GM10248 (cell line): ENCODE data around the gene COL4A4.

Source experiments
- CTCF ChIA-PET: fragments of 300-600 bp; sonication (Branson Sonifier 250); formaldehyde crosslinking; extraction: SDS; loops from one replicate; lab custom pipeline; 2021; ENCODE audit warnings: antibody characterized with exemption; lab: Yijun Ruan, JAX
- POLR2A ChIA-PET: fragments of 350-650 bp; sonication (Branson Sonifier 250); formaldehyde crosslinking; extraction: SDS; loops from one replicate; lab custom pipeline; 2020; ENCODE audit warnings: antibody characterized with exemption; lab: Yijun Ruan, JAX
- DNase-seq: peaks from one replicate; pipeline ENCODE4 v3.0.0; 2012; ENCODE audit errors: extremely low spot score
- TF ChIP-seq, protein P1 (sequence below): IDR thresholded peaks from 2 replicates; pipeline ENCODE4 v1.5.1; 2012; ENCODE audit warnings: mild to moderate bottlenecking, low read depth; ENCODE audit errors: extremely low read depth, missing control alignments, control extremely low read depth

The COL4A4 gene

DNA sequence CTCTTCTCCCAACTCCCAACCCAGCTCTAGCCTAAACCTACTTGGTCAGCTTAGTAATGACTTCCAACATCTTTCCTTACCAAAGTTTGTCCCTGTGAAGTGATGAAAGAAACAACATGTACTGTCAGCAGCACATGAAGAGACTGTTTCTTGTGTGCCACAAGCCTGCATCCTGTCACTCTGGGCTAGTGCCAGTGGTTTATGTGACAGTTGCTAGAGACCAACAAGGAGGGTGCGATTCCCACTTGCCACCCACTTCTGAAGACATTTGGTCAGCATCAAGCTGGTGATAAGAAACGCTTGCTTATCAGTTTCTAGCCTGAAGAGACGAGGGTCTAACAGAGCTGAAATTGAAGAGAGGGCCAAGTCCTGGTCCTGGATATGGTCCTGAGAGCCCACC, 132.6 kb downstream of the COL4A4 start:
- POLR2A ChIA-PET = no interaction called here
- CTCF ChIA-PET = interaction anchor here (0.6 to 1.3 kb wide), 2 partner anchors 9 to 213 kb away, joined by 3 to 4 read pairs; no protein-coding TSS in a partner anchor
- TF ChIP-seq, protein P1, sequence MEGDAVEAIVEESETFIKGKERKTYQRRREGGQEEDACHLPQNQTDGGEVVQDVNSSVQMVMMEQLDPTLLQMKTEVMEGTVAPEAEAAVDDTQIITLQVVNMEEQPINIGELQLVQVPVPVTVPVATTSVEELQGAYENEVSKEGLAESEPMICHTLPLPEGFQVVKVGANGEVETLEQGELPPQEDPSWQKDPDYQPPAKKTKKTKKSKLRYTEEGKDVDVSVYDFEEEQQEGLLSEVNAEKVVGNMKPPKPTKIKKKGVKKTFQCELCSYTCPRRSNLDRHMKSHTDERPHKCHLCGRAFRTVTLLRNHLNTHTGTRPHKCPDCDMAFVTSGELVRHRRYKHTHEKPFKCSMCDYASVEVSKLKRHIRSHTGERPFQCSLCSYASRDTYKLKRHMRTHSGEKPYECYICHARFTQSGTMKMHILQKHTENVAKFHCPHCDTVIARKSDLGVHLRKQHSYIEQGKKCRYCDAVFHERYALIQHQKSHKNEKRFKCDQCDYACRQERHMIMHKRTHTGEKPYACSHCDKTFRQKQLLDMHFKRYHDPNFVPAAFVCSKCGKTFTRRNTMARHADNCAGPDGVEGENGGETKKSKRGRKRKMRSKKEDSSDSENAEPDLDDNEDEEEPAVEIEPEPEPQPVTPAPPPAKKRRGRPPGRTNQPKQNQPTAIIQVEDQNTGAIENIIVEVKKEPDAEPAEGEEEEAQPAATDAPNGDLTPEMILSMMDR = no peak
- DNase-seq = no peak

DNA sequence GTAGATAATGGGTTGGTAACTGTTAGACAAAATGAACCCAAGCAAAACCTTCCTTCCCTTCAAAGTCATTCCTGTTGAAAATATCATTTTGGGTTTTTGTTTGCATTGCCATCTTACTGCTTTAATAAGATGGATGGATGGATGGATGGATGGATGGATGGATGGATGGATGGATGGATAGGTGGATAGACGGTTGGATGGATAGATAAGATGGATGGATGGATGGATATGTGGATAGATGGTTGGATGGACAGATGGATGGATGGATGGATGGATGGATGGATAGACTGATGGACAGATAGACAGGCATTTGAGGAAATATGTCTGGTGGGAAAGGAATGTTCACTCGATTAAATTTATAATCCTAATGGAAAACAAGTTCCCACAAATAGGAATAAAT, 133.2 kb downstream of the COL4A4 start:
- no peak for DNase-seq
- TF ChIP-seq, protein P1 = no peak
- POLR2A ChIA-PET = no interaction called here
- CTCF ChIA-PET = interaction anchor here (0.6 to 1.3 kb wide), 2 partner anchors 10 to 214 kb away, joined by 3 to 4 read pairs; no protein-coding TSS in a partner anchor

GRCh38 chr2:227029426-227030105, 134.4 kb downstream of the COL4A4 start:
- no peak for DNase-seq
- ChIA-PET POLR2A (no interaction called here), CTCF (interaction anchor here (0.9 to 1.0 kb wide), 2 partner anchors 10 to 11 kb away, joined by 3 to 4 read pairs; no protein-coding TSS in a partner anchor)
- TF ChIP-seq, protein P1 = no peak

- no peak for DNase-seq
- TF ChIP-seq, protein P1 = no peak
- ChIA-PET CTCF (interaction anchor here (1.1 to 2.4 kb wide), 4 partner anchors 9 to 36 kb away, joined by 3 to 9 read pairs (median 4); no protein-coding TSS in a partner anchor), POLR2A (interaction anchor here (0.6 kb wide), 1 partner anchor 253 kb away, joined by 3 read pairs; no protein-coding TSS in a partner anchor)
These were observed 138.5 kb downstream of the COL4A4 start for GRCh38 chr2:227025510-227025909.

DNA sequence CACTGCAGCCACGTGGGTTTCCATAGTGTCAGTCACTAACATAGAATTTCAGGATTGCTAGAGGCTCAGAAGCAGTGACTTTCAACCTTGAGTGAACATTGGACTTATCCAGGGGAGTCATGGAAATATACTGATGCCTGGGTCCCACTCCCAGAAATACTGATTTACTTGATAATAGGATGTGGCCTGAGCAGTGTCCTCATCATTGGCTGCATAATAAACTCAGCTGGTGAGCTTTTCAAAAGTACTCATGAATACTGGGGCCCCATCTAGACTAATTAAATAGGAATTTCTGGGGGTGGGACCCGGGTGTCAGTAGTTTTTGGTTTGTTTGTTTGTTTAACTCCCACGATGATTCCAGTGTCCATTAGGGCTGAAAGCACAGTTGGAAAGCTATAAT, 141.4 kb downstream of the COL4A4 start:
- DNase-seq = no peak
- TF ChIP-seq, protein P1 = no peak
- ChIA-PET CTCF (interaction anchor here (0.8 to 1.5 kb wide), 3 partner anchors 10 to 13 kb away, joined by 3 to 6 read pairs (median 4); no protein-coding TSS in a partner anchor), POLR2A (no interaction called here)

DNA sequence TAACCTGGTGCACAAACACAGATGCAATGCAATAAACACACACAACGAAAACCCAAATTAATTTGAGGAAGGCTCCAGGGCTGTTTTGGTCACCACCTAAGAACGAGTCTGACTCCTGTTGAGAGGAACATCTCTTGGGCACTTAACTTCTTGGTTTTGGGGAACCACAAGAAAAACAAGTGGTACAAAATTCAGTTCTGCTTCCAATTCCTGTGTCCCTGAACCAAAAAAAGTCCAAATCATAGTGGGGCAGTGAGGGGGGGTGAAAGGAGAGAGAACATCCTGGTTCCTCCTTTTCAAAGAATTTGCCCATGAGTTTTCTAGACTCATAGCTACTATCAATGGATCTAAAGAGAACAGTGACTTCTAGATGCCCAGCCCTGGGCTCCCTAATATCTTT, 143.6 kb downstream of the COL4A4 start:
- TF ChIP-seq, protein P1 = no peak
- no peak for DNase-seq
- CTCF ChIA-PET = interaction anchor here (1.3 kb wide), 1 partner anchor 13 kb away, joined by 3 read pairs; no protein-coding TSS in a partner anchor
- POLR2A ChIA-PET = no interaction called here
